HEK293 (cell line): ENCODE results near the gene TM9SF1.

Source experiments
- GLI4 ChIP-seq: fragments of 450-650 bp; formaldehyde crosslinking; IDR thresholded peaks from 2 replicates; pipeline ENCODE4 v1.5.1; 2016; ENCODE audit warnings: missing biosample characterization, missing genetic modification characterization
- GLIS1 ChIP-seq: fragments of 450-650 bp; formaldehyde crosslinking; IDR thresholded peaks from 2 replicates; pipeline ENCODE4 v1.5.1; 2016; ENCODE audit warnings: missing biosample characterization, missing genetic modification characterization
- KLF1 ChIP-seq: fragments of 450-650 bp; formaldehyde crosslinking; IDR thresholded peaks from 2 replicates; pipeline ENCODE4 v1.5.1; 2016; ENCODE audit warnings: missing biosample characterization, missing genetic modification characterization
- KLF8 ChIP-seq: fragments of 450-650 bp; formaldehyde crosslinking; IDR thresholded peaks from 2 replicates; pipeline ENCODE4 v1.5.1; 2016; ENCODE audit warnings: missing biosample characterization, missing genetic modification characterization
- REPIN1 ChIP-seq: fragments of 450-650 bp; formaldehyde crosslinking; IDR thresholded peaks from 2 replicates; pipeline ENCODE4 v1.5.1; 2017; ENCODE audit warnings: missing biosample characterization, missing genetic modification characterization, low read depth
- ZBTB48 ChIP-seq: fragments of 450-650 bp; formaldehyde crosslinking; IDR thresholded peaks from 2 replicates; pipeline ENCODE4 v1.5.1; 2016; ENCODE audit warnings: missing biosample characterization, missing genetic modification characterization
- ZBTB7A ChIP-seq: fragments of 450-650 bp; formaldehyde crosslinking; IDR thresholded peaks from 2 replicates; pipeline ENCODE4 v1.5.1; 2016; ENCODE audit warnings: low read depth, missing biosample characterization, missing genetic modification characterization
- ZFP37 ChIP-seq: fragments of 450-650 bp; formaldehyde crosslinking; IDR thresholded peaks from 2 replicates; pipeline ENCODE4 v1.5.1; 2016; ENCODE audit warnings: missing biosample characterization, missing genetic modification characterization
- ZNF184 ChIP-seq: fragments of 450-650 bp; IDR thresholded peaks from 2 replicates; pipeline ENCODE4 v1.5.1; 2018; ENCODE audit warnings: missing biosample characterization, mild to moderate bottlenecking, missing genetic modification characterization
- ZNF202 ChIP-seq: fragments of 450-650 bp; formaldehyde crosslinking; IDR thresholded peaks from 2 replicates; pipeline ENCODE4 v1.5.1; 2016; ENCODE audit warnings: missing biosample characterization, missing genetic modification characterization, borderline replicate concordance
- ZNF223 ChIP-seq: fragments of 450-650 bp; formaldehyde crosslinking; IDR thresholded peaks from 2 replicates; pipeline ENCODE4 v1.5.1; 2016; ENCODE audit warnings: missing biosample characterization, missing genetic modification characterization
- ZNF23 ChIP-seq: fragments of 450-650 bp; formaldehyde crosslinking; IDR thresholded peaks from 2 replicates; pipeline ENCODE4 v1.5.1; 2016; ENCODE audit warnings: missing biosample characterization, missing genetic modification characterization, borderline replicate concordance
- ZNF292 ChIP-seq: fragments of 450-650 bp; formaldehyde crosslinking; IDR thresholded peaks from 2 replicates; pipeline ENCODE4 v1.5.1; 2016; ENCODE audit warnings: low read depth, missing biosample characterization, missing genetic modification characterization, borderline replicate concordance
- ZNF341 ChIP-seq: fragments of 450-650 bp; formaldehyde crosslinking; IDR thresholded peaks from 2 replicates; pipeline ENCODE4; 2016; ENCODE audit warnings: low read depth, missing biosample characterization, missing genetic modification characterization
- ZNF391 ChIP-seq: fragments of 450-650 bp; formaldehyde crosslinking; IDR thresholded peaks from 2 replicates; pipeline ENCODE4 v1.5.1; 2016; ENCODE audit warnings: low read depth, missing biosample characterization, missing genetic modification characterization, borderline replicate concordance
- ZNF394 ChIP-seq: fragments of 450-650 bp; formaldehyde crosslinking; IDR thresholded peaks from 2 replicates; pipeline ENCODE4 v1.5.1; 2016; ENCODE audit warnings: missing biosample characterization, missing genetic modification characterization, mild to moderate bottlenecking, moderate library complexity, borderline replicate concordance
- ZNF624 ChIP-seq: fragments of 450-650 bp; formaldehyde crosslinking; IDR thresholded peaks from 2 replicates; pipeline ENCODE4 v1.5.1; 2017; ENCODE audit warnings: missing biosample characterization, missing genetic modification characterization
- ZNF629 ChIP-seq: fragments of 450-650 bp; formaldehyde crosslinking; IDR thresholded peaks from 2 replicates; pipeline ENCODE4 v1.5.1; 2017; ENCODE audit warnings: missing biosample characterization, missing genetic modification characterization
- ZNF768 ChIP-seq: fragments of 450-650 bp; formaldehyde crosslinking; IDR thresholded peaks from 2 replicates; pipeline ENCODE4 v1.5.1; 2018; ENCODE audit warnings: missing biosample characterization, mild to moderate bottlenecking, missing genetic modification characterization
- ZNF843 ChIP-seq: fragments of 450-650 bp; formaldehyde crosslinking; IDR thresholded peaks from 2 replicates; pipeline ENCODE4 v1.5.1; 2016; ENCODE audit warnings: missing biosample characterization, missing genetic modification characterization
- ZSCAN16 ChIP-seq: fragments of 450-650 bp; formaldehyde crosslinking; IDR thresholded peaks from 2 replicates; pipeline ENCODE4 v1.5.1; 2016; ENCODE audit warnings: missing biosample characterization, missing genetic modification characterization
- TF ChIP-seq, protein P1 (sequence below): IDR thresholded peaks from 2 replicates; pipeline ENCODE4 v1.6.1; 2011; ENCODE audit warnings: mild to moderate bottlenecking, low read depth, low read length, borderline replicate concordance
- TF ChIP-seq, protein P2 (sequence below): fragments of 450-650 bp; formaldehyde crosslinking; IDR thresholded peaks from 2 replicates; pipeline ENCODE4 v1.5.1; 2016; ENCODE audit warnings: missing biosample characterization, missing genetic modification characterization
- TF ChIP-seq, protein P3 (sequence below): fragments of 450-650 bp; formaldehyde crosslinking; conservative IDR thresholded peaks from 2 replicates; pipeline ENCODE4 v1.5.1; 2016; ENCODE audit warnings: low read depth, missing biosample characterization, missing genetic modification characterization
- TF ChIP-seq, protein P4 (sequence below): fragments of 450-650 bp; formaldehyde crosslinking; IDR thresholded peaks from 2 replicates; pipeline ENCODE4 v1.5.1; 2016; ENCODE audit warnings: missing biosample characterization, missing genetic modification characterization, low read depth
- TF ChIP-seq, protein P5 (sequence below): fragments of 450-650 bp; IDR thresholded peaks from 2 replicates; pipeline ENCODE4 v1.5.1; 2018; ENCODE audit warnings: missing biosample characterization, missing genetic modification characterization

The TM9SF1 gene

DNA sequence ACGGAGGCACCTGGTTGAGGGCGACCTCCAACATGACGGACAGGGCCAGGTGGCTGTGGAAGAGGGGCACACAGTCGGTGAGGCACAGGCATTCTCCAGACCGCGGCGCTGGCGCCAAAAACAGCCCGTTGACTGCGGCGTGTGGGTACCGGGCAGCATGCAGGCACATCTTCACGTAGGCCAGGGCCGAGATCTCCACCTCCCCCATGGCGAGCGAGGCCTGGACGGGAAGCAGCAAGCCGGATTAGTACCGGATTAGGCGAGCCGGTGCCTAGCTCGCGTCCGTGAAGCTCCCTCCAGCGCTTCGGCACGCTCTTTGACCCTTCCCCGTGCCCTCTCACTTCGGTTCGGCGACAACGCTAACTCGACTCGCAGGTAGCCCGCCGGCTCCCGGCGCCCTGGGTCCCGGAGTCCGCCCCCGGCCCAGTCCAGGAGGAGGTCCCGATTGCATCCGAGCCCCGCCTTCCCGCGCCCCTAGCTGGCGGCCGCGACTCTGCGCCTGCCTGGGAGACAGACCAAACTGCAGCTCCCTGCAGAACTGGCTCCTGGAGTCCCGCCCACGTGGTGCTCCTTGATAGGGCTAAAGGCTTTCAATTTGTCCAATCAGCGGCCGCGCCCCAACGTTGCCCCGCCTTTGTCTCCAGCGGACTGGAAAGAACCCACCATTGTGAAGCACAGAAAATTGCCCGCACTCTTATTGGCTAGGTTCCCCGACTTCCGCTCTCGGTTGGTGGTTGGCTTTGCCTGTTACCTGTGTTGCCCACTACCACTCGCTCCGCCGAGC lies 54.0 kb downstream of the TM9SF1 start, which contains the start of gene EMC9 (continued):
- TF ChIP-seq, protein P1, sequence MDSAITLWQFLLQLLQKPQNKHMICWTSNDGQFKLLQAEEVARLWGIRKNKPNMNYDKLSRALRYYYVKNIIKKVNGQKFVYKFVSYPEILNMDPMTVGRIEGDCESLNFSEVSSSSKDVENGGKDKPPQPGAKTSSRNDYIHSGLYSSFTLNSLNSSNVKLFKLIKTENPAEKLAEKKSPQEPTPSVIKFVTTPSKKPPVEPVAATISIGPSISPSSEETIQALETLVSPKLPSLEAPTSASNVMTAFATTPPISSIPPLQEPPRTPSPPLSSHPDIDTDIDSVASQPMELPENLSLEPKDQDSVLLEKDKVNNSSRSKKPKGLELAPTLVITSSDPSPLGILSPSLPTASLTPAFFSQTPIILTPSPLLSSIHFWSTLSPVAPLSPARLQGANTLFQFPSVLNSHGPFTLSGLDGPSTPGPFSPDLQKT, result no peak
- TF ChIP-seq ZNF184 (no peak), ZNF23 (tag by site-specific recombination) (no peak), ZNF292 (tag by site-specific recombination) (no peak), ZNF843 (tag by site-specific recombination) (0 out of 2 replicates have a peak, but pooled peaks have one; percentile 70), ZNF202 (no peak), ZNF391 (tag by site-specific recombination) (peak; percentile 92; the same call in 1 of the 2 replicates), ZNF768 (tag by site-specific recombination) (no peak; the same call in 1 of the 2 replicates), ZFP37 (tag by site-specific recombination) (no peak), KLF8 (tag by site-specific recombination) (peak; percentile 91), ZNF624 (tag by site-specific recombination) (no peak), ZNF341 (tag by site-specific recombination) (no peak), KLF1 (tag by site-specific recombination) (no peak; the same call in 1 of the 2 replicates), ZNF223 (tag by site-specific recombination) (no peak), ZNF629 (peak; percentile 18; the same call in 1 of the 2 replicates), GLIS1 (peak; percentile 80), ZBTB48 (tag by site-specific recombination) (peak; percentile 99; the same call in 1 of the 2 replicates), ZBTB7A (tag by site-specific recombination) (peak; percentile 51; the same call in 1 of the 2 replicates), ZSCAN16 (tag by site-specific recombination) (no peak), ZNF394 (tag by site-specific recombination) (peak; percentile 51; the same call in 1 of the 2 replicates), REPIN1 (tag by site-specific recombination) (peak; percentile 77; the same call in 1 of the 2 replicates), GLI4 (tag by site-specific recombination) (0 out of 2 replicates have a peak, but pooled peaks have one; percentile 78)
- TF ChIP-seq, protein P2, sequence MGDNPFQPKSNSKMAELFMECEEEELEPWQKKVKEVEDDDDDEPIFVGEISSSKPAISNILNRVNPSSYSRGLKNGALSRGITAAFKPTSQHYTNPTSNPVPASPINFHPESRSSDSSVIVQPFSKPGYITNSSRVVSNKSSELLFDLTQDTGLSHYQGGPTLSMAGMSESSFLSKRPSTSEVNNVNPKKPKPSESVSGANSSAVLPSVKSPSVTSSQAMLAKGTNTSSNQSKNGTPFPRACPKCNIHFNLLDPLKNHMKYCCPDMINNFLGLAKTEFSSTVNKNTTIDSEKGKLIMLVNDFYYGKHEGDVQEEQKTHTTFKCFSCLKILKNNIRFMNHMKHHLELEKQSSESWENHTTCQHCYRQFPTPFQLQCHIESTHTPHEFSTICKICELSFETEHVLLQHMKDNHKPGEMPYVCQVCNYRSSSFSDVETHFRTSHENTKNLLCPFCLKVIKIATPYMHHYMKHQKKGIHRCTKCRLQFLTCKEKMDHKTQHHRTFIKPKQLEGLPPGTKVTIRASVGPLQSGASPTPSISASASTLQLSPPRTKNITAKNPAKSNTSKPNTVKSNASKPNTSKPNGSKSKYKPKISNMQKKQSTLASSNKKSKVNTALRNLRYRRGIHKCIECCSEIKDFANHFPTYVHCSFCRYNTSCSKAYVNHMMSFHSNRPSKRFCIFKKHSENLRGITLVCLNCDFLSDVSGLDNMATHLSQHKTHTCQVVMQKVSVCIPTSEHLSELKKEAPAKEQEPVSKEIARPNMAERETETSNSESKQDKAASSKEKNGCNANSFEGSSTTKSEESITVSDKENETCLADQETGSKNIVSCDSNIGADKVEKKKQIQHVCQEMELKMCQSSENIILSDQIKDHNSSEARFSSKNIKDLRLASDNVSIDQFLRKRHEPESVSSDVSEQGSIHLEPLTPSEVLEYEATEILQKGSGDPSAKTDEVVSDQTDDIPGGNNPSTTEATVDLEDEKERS, result no peak
- TF ChIP-seq, protein P3, sequence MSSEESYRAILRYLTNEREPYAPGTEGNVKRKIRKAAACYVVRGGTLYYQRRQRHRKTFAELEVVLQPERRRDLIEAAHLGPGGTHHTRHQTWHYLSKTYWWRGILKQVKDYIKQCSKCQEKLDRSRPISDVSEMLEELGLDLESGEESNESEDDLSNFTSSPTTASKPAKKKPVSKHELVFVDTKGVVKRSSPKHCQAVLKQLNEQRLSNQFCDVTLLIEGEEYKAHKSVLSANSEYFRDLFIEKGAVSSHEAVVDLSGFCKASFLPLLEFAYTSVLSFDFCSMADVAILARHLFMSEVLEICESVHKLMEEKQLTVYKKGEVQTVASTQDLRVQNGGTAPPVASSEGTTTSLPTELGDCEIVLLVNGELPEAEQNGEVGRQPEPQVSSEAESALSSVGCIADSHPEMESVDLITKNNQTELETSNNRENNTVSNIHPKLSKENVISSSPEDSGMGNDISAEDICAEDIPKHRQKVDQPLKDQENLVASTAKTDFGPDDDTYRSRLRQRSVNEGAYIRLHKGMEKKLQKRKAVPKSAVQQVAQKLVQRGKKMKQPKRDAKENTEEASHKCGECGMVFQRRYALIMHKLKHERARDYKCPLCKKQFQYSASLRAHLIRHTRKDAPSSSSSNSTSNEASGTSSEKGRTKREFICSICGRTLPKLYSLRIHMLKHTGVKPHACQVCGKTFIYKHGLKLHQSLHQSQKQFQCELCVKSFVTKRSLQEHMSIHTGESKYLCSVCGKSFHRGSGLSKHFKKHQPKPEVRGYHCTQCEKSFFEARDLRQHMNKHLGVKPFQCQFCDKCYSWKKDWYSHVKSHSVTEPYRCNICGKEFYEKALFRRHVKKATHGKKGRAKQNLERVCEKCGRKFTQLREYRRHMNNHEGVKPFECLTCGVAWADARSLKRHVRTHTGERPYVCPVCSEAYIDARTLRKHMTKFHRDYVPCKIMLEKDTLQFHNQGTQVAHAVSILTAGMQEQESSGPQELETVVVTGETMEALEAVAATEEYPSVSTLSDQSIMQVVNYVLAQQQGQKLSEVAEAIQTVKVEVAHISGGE, result peak; percentile 31; the same call in 1 of the 2 replicates
- TF ChIP-seq, protein P4, sequence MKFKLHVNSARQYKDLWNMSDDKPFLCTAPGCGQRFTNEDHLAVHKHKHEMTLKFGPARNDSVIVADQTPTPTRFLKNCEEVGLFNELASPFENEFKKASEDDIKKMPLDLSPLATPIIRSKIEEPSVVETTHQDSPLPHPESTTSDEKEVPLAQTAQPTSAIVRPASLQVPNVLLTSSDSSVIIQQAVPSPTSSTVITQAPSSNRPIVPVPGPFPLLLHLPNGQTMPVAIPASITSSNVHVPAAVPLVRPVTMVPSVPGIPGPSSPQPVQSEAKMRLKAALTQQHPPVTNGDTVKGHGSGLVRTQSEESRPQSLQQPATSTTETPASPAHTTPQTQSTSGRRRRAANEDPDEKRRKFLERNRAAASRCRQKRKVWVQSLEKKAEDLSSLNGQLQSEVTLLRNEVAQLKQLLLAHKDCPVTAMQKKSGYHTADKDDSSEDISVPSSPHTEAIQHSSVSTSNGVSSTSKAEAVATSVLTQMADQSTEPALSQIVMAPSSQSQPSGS (tag by site-specific recombination), result no peak
- TF ChIP-seq, protein P5, sequence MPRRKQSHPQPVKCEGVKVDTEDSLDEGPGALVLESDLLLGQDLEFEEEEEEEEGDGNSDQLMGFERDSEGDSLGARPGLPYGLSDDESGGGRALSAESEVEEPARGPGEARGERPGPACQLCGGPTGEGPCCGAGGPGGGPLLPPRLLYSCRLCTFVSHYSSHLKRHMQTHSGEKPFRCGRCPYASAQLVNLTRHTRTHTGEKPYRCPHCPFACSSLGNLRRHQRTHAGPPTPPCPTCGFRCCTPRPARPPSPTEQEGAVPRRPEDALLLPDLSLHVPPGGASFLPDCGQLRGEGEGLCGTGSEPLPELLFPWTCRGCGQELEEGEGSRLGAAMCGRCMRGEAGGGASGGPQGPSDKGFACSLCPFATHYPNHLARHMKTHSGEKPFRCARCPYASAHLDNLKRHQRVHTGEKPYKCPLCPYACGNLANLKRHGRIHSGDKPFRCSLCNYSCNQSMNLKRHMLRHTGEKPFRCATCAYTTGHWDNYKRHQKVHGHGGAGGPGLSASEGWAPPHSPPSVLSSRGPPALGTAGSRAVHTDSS (tag by site-specific recombination), result no peak
